Measurements from ENCODE around the gene TPRN. TPM values are rescaled to one million over a fixed set of nuclear protein-coding genes. Genes with fewer than 3 reads are reported as not detected.

TPRN gene
- total RNA-seq, 1 experiment from 2014 or later = 24.9 TPM

DNA sequence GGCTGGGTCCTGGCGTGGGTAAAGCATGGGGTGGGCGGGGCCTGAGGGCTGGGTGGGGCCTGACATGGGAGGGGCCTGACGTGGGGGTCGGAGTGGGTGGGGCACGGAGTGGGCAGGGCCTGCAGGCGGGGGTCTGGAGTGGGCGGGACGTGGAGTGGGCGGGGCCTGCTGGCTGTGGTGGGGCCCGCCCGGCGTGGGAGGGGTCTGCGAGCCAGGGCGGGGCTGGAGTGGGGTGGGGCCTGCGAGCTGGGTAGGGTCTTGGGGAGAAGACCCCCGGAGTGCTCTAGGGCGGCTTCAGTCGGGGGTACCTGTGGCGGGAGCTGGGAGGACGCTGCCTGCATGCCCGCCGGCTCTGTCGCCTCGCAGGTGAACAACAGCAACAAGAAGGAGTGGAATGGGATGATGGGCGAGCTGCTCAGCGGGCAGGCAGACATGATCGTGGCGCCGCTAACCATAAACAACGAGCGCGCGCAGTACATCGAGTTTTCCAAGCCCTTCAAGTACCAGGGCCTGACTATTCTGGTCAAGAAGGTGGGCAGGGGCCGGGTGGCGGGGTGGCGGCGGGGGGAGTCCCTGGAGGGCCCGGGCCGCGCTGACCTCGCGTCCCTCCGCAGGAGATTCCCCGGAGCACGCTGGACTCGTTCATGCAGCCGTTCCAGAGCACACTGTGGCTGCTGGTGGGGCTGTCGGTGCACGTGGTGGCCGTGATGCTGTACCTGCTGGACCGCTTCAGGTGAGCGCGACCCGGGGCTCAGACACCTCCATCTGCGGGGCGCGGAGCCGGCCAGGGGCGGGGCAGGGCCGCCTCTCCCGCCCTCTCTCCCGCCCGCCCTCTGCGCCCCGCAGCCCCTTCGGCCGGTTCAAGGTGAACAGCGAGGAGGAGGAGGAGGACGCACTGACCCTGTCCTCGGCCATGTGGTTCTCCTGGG is 38.7 kb downstream of the TPRN start:
- TF ChIP-seq ZBTB33 (IDR thresholded peaks at IDR 0.05; ENCODE audit: extremely low read depth, insufficient replicate concordance, low read length) (no peak), REST (IDR thresholded peaks at IDR 0.05; ENCODE audit: low read depth) (no peak), EZH2 (IDR thresholded peaks at IDR 0.05) (no peak), SIN3A (IDR thresholded peaks at IDR 0.05; ENCODE audit: low read depth) (no peak), SP1 (IDR thresholded peaks at IDR 0.05; ENCODE audit: low read depth) (no peak), ZNF274 (IDR thresholded peaks at IDR 0.05; ENCODE audit: low read depth, low read length) (no peak), ZFX (IDR thresholded peaks at IDR 0.05) (no peak), ELF1 (IDR thresholded peaks at IDR 0.05; ENCODE audit: borderline replicate concordance, low read depth) (no peak), EZH2phosphoT487 (IDR thresholded peaks at IDR 0.05; ENCODE audit: borderline replicate concordance) (no peak), FOSL1 (IDR thresholded peaks at IDR 0.05; ENCODE audit: low read depth) (no peak)
- TF ChIP-seq, protein P1, sequence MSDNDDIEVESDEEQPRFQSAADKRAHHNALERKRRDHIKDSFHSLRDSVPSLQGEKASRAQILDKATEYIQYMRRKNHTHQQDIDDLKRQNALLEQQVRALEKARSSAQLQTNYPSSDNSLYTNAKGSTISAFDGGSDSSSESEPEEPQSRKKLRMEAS (IDR thresholded peaks at IDR 0.05) = no peak
- ATAC-seq = peak; percentile 43
- Histone ChIP-seq H3K9me2 (ENCODE audit: insufficient read depth) (no peaks in the 10 kb centered on the region), H3K4me3 (replicated peaks in 1 of 2; ENCODE audit: low read depth in 1 of 2, low read length in 2 of 2) (peak overlapping the region; percentile 59 to 70), H3K27me3 (ENCODE audit: insufficient read depth, low read length) (no peaks in the 10 kb centered on the region), H3K27ac (ENCODE audit: low read depth, low read length) (peak overlapping the region; percentile 82), H3K9ac (ENCODE audit: low read length) (peak overlapping the region; percentile 77), H3K4me1 (ENCODE audit: control insufficient read depth in 1 of 2, insufficient read depth in 2 of 2, low read length in 2 of 2) (peaks cover 7 to 52% of the 10 kb centered on the region in 2 experiments; a peak in 3 of 4 replicates), H3K4me2 (ENCODE audit: low read length) (peak overlapping the region; percentile 98), H3K79me2 (ENCODE audit: insufficient read depth, low read length) (no peaks in the 10 kb centered on the region), H3K36me3 (ENCODE audit: control insufficient read depth in 1 of 2, insufficient read depth in 2 of 2, low read length in 2 of 2) (no peaks in the 10 kb centered on the region), H4K20me1 (ENCODE audit: insufficient read depth) (no peaks in the 10 kb centered on the region), H2AFZ (ENCODE audit: low read depth, low read length, poor library complexity, severe bottlenecking) (no peak overlapping the region), H3K9me3 (ENCODE audit: control insufficient read depth in 1 of 2, insufficient read depth in 1 of 2, low read depth in 1 of 2, low read length in 2 of 2) (no peaks in the 10 kb centered on the region)
- ChIA-PET CTCF (interaction anchor here (1.1 to 1.9 kb wide), 5 partner anchors 10 to 75 kb away, joined by 3 to 15 read pairs (median 7); partner anchors contain the start of gene SSNA1), RAD21 (ENCODE audit: low non-redundant PET in 1 of 2, low total read pairs in 2 of 2, uncharacterized antibody in 2 of 2, unreplicated experiment in 2 of 2) (interaction anchor here in 1 of 2 experiments (0.7 to 1.0 kb wide), 3 partner anchors 11 to 132 kb away, joined by 3 to 7 read pairs (median 4); no protein-coding TSS in a partner anchor), POLR2A (interaction anchor here (0.7 to 2.5 kb wide), 12 partner anchors 8 to 102 kb away, joined by 3 to 16 read pairs (median 5); partner anchors contain the start of genes ANAPC2, LRRC26, SSNA1 and TUBB4B)
- intact Hi-C loops (cut with micrococcal nuclease) = loop anchor here (2.0 kb wide), 2 partner anchors 43 to 61 kb away; partner anchors contain the start of gene RNF208
- BruUV-seq (replicated peaks) = no TSS peak
- peak; percentile 36 for DNase-seq (ENCODE audit: low read depth, low spot score)
